Measurements from ENCODE around the gene PCDH9.

PCDH9 gene

DNA sequence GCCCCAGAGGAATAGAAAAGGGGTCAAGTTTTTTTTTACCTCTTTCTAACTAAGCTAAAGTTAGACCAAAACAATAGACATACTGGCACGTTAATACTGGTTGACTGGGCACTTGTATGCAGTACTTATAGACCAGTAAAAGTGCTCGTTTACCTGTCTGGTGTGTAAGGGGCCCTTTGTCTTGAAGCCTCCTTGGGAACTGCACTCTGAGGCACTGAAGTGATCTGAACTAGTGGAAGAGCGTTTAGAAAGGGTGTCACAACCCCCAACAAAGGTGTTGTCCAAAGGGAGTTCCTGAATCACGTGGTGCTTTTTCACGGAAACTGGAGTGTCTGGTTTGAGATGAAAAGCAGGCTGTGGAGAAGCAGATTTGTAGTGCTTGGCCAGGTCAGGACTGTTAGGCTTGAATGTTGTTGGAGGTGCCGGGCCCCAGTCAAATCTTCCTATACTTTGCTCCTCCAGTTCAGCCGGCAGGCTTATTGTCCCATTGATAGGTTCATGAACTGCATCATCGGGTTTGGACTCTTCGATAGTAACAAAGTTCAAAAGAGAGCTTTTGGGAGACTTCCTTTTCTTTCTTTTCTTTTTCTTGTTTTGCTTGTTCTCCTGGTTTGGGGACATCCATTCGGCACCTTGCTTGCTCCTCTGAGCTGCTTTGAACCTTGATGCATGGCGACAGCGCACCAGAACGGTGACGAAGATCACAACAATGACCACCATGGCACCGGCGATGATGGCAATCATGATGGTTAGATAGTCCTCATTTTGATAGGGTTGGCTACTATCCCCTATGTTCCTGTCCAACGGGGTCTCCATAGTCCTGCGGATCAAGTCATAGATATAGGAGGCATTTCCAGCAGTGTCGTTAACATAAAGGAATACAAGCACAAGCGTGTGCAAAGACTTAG lies 4.6 kb downstream of the PCDH9 start:
- no peak for DNase-seq (ENCODE audit: low spot score)

DNA sequence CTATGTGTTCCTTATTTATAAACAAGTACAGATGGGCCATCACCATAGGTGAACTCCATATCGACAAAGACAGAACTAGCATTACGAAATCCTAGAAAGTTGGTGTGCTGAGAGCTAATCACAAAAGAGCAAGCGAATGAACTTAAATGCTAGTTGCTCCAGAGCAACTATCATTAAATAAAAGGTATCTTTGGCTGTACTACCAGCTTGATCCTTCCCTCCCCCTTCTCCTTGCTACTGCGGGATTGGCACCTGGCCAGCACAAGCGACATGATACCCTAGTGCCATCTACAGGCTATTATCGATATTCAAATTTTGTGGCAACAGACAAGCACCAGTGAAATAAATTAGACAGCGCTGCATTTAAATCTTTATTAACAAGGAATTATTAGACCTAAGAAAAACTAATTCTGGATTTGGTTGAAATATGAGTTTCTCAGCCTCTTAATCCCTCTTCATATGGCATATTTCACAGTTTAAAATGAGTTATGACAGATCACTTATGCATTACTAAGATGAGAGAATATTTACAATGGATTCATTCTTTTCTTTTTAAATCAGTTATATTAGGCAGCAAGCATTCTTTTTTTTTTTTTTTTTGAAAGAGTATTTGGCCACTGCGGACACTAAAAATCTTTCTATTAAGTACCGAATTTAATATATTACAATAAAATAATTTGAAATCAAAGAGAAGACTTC lies 5.8 kb downstream of the PCDH9 start:
- peak; percentile 93 for DNase-seq (ENCODE audit: low spot score)

GRCh38 chr13:67223742-67224141 lies 6.4 kb downstream of the PCDH9 start:
- no peak for DNase-seq (ENCODE audit: low spot score)

GRCh38 chr13:67223024-67223423 lies 7.1 kb downstream of the PCDH9 start:
- DNase-seq (ENCODE audit: low spot score): no peak

- no peak for DNase-seq (ENCODE audit: low spot score)
These were observed 8.4 kb downstream of the PCDH9 start for GRCh38 chr13:67221630-67222226.

- DNase-seq (ENCODE audit: low spot score): no peak
These were observed 11.0 kb downstream of the PCDH9 start for GRCh38 chr13:67219113-67219512.

- no peak for DNase-seq (ENCODE audit: low spot score)
These were observed 12.3 kb downstream of the PCDH9 start for GRCh38 chr13:67217880-67218279.

DNA sequence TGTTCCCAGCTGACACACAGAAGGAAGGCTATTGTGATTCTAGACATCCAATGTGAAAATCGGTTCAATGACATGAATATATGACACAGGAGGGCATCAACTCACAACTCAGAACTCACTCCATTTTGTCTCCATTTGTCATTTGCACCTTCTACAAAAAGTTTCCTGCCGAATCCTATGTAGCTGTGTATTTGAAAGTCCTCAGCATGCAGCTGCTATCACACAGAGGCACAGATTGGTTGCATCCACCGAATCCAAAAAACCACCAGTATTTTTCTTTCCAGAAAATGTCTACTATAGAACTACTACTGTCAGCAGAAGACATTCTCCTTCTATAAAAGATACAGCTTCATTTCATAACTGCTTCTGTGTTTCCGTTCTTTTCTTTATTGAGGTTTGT lies 13.3 kb downstream of the PCDH9 start:
- no peak for DNase-seq (ENCODE audit: low spot score)

- no peak for DNase-seq (ENCODE audit: low spot score)
These were observed 19.9 kb downstream of the PCDH9 start for GRCh38 chr13:67210208-67210607.

GRCh38 chr13:67208552-67208951 lies 21.6 kb downstream of the PCDH9 start:
- no peak for DNase-seq (ENCODE audit: low spot score)

- DNase-seq (ENCODE audit: low spot score): no peak
These were observed 25.4 kb downstream of the PCDH9 start for GRCh38 chr13:67204764-67205163.

GRCh38 chr13:67200605-67201004 lies 29.5 kb downstream of the PCDH9 start:
- no peak for DNase-seq (ENCODE audit: low spot score)

- no peak for DNase-seq (ENCODE audit: low spot score)
These were observed 30.0 kb downstream of the PCDH9 start for GRCh38 chr13:67200183-67200582.

GRCh38 chr13:67197704-67198103 lies 32.4 kb downstream of the PCDH9 start:
- DNase-seq (ENCODE audit: low spot score): no peak

GRCh38 chr13:67193979-67194378 lies 36.2 kb downstream of the PCDH9 start:
- DNase-seq (ENCODE audit: low spot score): no peak

DNA sequence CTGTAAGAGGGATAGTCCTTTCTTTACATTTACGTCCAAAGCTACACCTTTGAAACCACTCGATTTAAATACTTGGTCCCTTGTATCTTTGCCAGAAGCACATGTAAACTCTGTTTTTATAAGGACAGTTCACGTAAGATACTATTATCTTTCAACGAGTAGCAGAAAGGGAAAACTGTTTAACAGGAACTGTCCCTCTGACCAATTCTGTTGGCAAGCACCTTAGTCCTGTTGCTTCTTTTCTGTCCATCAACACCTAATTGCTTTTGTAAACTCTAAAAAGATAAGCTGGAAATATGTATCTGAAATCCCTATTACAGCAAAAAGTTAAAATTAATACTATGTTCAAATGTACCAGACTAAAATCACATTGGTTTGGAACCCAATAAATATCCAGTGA lies 37.4 kb downstream of the PCDH9 start:
- DNase-seq (ENCODE audit: low spot score): no peak

- DNase-seq (ENCODE audit: low spot score): no peak
These were observed 43.1 kb downstream of the PCDH9 start for GRCh38 chr13:67186995-67187569.

GRCh38 chr13:67184247-67184646 lies 45.9 kb downstream of the PCDH9 start:
- DNase-seq (ENCODE audit: low spot score): no peak

- DNase-seq (ENCODE audit: low spot score): no peak
These were observed 47.0 kb downstream of the PCDH9 start for GRCh38 chr13:67183151-67183550.

- DNase-seq (ENCODE audit: low spot score): no peak
These were observed 54.2 kb downstream of the PCDH9 start for GRCh38 chr13:67175836-67176459.

- no peak for DNase-seq (ENCODE audit: low spot score)
These were observed 61.8 kb downstream of the PCDH9 start for GRCh38 chr13:67168384-67168783.

- DNase-seq (ENCODE audit: low spot score): no peak
These were observed 62.7 kb downstream of the PCDH9 start for GRCh38 chr13:67167420-67167819.

Data from Ammon's horn (tissue), 1 donor.